AG08395 (cell line): ENCODE results near the gene APOL3.
"Not testable (repeated sequence)": the region's sequence is repeated elsewhere in the genome, so short reads cannot be mapped to it uniquely, and the experiment has no call there.

Experiments
- DNase-seq: peaks from one replicate; pipeline ENCODE4 v3.0.0; 2012; ENCODE audit warnings: mixed read lengths, low spot score

APOL3 gene

DNA sequence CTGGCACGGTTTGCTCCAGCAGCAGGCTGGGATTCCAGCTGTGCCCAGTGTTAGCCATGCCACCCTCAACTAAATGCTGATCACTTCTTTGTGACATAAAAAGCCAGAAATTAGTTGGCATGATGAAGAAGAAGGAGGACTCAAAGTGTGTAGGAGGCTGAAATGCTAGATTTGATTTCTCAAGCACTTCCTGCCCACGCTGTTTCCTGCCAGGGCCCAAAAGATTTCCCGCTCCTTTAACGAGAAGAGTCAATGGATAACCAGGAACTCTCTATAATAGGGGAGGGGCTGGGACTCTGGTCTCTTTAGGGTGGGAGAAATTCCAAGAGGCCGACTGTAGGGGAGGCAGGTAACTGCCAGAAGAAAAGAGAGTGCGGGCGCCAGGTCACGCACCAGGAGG is 26.4 kb downstream of the APOL3 start:
- DNase-seq: no peak

DNA sequence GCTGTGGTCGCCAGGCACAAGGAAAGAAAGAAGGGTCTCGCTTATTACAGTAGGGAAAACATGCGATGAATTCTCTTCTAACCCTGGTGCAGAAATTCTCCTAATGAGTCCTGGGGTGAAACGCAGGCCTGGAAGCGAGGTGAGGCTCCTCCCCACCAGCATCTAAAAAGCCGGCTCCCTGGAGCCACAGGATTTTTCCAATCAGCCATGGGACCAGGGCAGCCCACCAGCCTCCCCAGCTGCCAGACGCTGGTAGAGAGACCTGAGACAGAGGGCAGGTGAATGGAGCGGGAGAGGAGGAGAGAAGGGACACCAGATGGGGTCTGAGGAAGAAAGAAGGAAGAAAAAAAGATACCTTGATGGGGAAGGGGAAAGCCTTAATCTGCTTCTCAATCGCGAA is 28.6 kb downstream of the APOL3 start:
- no peak for DNase-seq

DNA sequence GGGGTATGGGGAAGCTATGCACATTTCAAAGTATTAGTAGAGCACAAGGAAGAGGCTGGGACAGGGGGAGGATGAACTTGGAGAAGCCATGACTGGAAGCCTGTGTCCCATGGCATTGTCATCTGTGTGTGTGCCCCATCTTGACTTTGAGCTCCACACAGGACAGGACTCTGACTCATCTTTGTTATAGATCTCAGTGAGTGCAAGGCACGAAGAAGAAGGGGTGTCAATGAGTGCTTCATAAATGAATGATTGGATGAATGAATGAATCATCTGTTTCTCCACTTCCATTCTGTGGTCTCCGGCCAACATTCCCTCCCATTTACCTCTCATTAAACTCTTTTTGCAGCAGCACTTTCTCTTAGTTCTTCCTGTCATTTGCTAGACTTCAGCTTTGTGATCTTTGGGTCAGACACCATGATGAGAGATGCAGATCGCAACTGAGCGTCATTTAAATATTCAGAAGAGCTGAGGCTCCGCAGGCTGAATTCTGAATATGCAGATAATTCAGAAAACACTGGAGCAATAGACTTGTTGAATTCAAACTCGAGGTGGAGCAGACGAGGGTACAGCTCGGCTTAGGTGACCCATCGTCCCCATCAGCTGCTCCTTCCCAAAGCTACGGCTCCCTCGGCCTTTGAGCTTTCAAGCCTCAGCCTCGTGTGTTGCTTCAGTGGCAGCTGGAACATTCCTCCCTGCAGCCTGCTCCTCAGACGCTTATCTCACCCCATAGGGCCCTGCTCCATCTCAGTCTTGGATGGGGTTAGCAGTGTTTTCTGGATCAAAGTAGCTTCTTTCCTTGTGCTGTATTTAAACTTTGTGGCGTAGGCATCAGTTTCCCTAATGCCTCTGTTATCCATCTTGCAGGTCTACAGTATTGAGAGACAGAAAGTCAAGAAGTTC is 30.8 kb downstream of the APOL3 start:
- no peak for DNase-seq

DNA sequence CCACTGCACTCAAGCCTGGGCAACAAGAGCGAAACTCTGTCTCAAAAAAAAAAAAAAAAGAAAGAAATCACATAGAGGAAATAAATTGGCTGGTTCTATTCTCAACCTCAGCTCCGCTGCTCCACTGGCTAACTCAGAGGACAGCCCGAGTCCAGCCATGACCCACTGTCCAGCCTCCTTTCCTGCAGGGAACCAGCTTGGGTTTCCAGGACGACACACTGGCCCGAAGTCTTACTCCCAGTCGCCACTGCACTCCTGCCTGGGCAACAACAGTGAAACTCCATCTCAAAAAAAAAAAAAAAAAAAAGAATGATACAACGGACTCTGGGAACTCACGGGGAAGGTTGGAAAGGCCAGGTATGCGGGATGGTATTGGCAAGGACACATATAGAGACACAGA is 31.5 kb downstream of the APOL3 start:
- DNase-seq: no peak

DNA sequence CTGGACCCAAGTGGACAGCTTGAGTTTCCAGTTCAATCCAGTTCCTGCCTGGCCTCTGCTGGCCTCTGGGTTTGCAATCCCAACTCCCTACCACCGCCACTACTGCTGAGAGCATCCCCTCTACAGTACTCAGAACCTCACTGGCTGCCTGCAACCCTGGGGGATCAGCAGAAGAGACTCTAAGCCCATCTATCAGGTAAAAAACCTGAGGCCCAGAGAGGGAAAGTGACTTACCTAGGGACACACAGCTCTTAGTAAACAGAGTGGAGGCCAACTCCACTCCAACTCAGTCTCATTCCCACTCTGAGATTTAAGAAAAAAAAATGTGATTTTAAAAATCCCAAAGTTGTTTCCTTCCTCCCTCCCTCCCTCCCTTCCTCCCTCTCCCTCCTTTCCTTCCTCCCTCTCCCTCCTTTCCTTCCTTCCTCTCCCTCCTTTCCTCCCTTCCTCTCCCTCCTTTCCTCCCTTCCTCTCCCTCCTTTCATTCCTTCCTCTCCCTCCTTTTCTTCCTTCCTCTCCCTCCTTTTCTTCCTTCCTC is 34.5 kb downstream of the APOL3 start:
- no peak for DNase-seq

DNA sequence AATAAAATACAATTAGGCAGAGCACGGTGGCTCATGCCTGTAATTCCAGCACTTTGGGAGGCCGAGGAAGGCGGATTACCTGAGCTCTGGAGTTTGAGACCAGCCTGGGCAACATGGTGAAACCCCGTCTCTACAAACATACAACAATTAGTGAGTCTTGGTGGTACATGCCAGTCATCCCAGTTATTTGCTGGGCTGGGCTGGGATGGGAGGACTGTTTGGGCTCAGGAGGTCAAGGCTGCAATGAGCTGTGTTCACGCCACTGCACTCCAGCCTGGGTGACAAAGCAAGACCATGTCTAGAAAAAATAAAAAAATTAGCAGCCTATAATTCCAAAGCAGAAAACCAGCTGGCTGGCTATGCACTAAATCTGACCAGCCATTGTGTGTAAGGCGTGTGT is 35.1 kb downstream of the APOL3 start:
- no peak for DNase-seq

DNA sequence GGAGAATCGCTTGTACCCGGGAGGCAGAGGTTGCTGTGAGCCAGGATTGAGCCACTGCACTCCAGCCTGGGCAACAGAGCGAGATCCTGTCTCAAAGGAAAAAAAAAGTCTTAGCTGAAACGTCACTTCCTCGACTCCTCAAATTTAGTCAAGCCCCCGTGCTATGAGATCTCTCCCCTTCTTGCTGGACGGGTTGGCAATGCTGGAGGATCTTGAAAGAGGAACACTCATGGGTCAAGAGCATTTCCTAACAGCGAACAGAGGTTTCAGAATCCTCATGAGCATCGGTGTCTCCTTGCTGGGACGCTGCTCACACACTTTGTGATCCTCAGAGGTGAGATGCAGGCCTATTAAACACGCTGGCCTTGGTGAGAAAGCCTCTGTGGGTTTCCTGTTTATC is 35.9 kb downstream of the APOL3 start:
- no peak for DNase-seq

DNA sequence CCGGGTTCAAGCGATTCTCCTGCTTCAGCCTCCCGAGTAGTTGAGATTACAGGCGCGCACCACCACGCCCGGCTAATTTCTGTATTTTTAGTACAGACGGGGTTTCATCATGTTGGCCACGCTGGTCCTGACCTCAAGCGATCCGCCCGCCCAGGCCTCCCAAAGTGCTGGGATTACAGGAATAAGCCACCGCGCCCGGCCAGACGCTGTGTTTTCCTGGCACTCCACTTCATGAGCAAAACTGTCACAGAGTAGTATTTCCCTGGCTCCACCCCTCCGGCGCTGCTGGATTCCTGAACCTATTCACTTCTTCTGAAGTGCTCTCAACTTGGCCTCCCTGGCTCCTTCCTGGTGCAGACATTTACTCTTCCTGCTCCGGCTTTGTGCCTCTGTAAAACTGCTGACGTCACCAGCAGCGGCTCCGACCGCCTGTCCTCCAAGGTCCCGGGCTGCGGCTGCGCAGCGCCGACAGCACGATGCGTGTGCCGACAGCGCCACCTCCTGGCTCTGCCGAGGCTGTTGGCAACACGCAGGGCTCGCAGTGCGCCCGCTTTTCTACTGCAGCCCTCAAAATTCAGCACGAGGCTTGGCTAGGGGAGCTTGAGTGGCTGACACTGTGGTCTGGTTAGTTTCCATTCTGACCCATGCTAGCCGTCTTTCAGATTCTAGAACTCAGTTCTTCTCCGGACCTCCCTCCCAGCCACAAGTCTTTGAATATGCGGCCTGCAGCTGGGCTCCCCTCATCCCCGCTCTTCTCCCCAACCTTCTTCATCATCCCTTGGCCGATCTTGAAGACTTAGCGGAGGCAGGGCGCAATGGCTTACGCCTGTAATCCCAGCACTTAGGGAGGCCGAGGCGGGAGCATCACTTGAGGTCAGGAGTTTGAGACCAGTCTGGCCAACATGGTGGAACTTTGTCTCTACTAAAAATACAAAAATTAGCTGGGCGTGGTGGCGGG is 36.6 kb downstream of the APOL3 start:
- DNase-seq: peak; percentile 96

DNA sequence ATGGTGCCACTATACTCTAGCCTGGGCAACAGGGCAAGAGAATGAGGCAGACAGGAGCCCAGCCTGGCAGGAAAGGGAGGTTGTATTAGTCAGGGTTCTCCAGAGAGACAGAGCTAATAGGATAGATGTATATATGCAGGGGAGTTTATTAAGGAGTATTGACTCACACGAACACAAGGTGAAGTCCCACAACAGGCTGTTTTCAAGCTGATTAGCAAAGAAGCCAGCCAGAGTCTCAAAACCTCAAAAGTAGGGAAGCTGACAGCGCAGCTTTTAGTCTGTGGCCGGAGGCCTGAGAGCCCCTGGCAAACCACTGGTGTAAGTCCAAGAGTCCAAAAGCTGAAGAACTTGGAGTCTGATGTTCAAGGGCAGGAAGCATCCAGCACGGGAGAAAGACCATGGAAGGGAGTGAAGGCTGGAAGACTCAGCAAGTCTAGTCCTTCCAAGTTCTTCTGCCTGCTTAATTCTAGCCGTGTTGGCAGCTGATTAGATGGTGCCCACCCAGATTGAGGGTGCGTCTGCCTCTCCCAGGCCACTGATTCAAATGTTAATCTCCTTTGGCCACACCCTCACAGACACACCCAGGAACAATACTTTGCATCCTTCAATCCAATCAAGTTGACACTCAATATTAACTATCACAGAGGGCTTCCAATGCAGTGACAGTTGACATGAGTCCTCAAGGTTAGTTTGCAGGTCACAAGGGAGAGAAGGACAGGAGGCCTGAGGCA is 39.8 kb downstream of the APOL3 start:
- not testable (repeated sequence) for DNase-seq

DNA sequence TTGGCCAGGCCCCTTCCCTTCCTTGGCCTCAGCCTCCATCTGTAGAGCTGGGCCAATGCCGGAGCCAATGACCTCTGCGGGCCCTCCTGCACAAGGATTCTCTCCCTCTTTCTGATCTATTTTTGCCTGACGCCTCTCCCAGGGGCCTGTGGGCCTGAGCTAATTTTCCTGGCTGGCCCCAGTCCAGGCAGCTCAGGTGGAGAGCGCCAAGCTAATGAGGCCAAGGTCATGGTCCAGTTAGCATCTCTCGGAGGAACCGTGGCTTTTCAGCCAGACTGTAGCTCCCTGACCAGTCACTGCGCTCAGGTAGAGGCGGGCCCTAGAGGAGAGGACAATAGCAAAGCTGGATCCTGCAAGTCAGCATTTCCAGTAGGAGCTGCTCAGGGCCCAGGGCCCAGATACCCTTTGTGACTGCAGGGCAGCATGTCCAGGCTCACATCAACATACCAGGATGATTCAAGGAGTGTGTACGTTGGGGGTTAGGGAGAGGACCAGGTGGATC is 43.5 kb downstream of the APOL3 start:
- DNase-seq: no peak

DNA sequence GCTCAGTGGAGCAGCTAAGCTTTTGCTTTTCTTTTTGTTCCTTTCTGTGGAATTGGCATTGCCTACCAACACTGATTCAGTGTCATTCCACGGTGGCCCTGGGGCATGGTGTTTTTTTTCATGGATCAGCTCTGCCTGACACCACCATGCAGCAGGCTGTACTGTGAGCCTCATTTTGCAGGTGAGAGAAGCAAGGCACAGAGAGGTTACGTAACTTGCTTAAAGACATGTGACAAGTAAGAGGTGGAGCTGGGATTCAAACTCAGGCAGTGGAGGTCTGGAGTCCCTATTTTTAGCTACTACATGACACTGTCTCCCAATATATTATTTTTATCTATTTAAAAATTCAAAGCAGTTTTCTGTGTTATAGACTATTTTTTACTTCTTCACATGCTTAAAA is 44.4 kb downstream of the APOL3 start:
- no peak for DNase-seq

DNA sequence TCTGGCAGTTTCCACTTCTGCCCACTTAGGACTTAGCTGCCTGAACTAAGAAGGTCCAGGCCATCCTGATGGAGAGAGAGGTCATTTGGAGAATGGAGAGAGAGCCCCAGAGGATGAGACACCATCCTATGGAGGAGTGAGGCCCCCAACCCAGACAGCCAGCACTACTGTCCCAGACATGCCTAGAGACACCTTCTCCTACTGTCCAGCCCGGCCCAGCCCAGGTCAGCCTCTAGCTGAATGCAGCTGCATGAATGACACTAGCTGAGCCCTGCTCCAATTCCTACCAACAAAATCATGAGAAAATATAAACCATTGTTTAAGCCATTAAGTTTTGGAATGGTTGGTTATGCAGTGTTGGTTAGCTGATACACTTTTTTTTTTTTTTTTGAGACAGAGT is 47.4 kb downstream of the APOL3 start:
- no peak for DNase-seq

DNA sequence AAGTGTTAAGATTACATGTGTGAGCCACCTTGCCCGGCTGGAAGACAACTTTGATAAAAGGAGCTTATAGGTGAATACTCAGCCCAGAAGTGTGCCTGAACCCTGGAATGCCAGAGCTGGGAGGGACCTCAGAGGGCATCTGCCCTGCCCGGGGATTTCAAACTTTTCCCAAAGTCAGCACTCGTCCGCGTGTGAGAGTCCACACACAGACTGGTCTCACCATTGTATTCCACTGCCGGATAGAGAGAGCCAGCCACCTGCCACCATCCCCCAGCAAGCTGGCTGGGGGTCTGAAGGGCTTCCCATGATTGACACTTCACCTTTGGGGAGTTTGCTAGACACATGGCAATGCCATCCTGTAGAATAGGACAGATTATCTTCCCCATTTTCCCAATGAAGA is 49.2 kb downstream of the APOL3 start:
- no peak for DNase-seq

DNA sequence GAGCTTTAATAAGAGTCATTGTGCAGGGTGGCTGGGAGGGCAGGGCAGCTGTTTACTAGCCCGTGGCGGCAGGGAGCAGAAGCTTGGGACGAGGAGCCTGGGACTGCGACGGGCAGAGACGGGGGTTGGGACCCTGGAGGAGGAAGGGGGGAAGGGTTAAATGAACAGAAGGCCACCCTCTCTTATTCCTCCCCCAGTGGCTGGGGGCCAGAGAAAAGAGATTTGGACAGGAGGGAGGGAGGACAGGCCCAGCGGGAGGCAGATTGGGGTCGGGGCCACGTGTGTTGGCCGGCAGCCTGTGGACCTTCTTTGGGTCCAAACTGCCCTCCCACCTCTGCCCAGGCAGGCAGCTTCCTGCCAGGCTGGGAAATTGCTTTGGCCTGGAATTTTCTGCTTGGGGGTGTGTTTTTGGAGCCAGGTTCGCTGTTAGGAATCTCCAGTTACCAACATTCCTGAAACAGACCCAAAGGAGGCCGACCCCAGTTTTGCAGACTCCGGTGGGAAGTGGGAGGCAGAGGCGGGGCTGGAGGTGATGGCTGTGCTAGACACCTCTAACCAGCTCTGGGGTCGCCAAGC is 50.2 kb downstream of the APOL3 start:
- DNase-seq: no peak

DNA sequence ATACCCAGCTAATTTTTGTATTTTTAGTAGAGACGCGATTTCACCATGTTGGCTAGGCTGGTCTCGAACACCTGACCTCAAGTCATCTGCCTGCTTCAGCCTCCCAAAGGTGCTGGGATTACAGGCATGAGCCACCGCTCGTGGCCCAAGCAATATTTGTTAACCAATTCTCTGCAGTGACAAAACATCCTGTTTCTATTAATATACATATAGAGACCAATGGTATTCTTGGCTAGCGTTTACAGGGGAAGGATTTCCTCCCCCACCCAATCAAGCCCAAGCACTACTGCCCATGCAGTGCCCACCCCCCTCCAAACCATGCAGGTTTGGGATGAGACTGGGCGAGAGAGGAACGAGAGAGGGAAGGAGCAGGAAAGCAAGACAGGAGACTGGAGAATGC is 53.1 kb downstream of the APOL3 start:
- no peak for DNase-seq

DNA sequence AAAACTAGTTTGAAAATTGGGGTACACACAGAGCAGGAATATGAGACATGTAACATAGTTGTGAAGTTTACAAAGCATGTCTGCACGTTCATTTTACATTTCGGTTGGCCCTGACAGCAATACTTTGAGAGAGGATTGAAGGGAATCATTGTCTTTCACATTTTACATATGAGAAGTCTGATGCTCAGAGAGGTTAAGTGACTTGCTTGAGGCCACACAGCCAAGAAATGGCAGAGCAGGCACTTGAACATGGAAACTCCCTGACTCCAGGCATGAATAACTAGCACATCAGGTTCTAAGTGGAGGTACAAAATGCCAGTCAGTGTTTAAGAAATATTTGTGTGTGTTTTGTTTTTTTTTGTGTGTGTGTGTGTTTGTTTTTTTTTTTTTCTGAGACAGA is 53.6 kb downstream of the APOL3 start:
- DNase-seq: no peak

DNA sequence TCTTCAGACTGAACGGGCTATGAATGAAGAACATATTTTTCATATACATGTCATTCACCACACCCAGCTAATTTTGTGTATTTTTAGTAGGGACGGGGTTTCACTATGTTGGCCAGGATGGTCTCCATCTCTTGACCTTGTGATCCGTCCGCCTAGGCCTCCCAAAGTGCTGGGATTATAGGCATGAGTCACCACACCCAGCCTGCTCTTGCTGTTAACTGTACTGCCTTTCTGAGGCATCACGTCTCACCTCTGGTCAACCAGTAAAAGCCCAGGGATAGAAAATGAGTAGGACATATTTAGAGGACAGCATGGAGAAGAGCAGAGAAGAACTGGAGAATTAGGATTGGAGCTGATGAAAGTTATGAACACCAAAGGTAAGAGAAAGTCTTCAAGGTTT is 55.6 kb downstream of the APOL3 start:
- no peak for DNase-seq

DNA sequence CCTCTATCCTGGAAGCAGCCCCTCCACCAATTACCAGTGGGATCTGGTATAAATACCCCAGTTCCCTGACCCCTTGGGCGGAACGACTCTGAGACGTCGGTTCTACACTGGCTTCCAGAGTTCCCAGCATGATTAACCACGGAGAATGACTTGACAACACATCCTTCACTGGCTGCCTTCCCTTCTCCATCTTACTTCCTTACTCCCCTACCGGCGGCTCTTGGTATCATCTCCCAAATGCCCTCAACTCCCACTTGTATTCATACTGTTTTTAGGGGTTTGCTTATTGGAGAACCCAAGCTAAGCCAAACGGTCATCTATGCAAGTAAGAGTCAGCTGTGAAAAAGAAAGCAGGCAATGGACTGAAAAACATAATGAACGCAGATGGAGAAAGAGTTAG is 56.1 kb downstream of the APOL3 start:
- no peak for DNase-seq

DNA sequence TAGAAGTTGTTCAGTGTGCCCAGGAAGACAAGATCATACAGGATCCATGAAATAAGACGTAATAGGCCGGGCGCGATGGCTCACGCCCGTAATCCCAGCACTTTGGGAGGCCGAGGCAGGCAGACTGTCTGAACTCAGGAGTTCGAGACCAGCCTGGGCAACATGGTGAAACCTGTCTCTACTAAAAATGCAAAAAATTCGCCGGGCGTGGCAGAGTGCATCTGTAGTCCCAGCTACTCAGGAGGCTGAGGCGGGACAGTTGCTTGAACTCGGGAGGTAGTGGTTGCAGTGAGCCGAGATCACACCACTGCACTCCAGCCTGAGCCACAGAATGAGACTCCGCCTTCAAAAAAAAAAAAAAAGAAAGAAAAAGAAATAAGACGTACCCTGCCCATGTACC is 56.7 kb downstream of the APOL3 start:
- no peak for DNase-seq

DNA sequence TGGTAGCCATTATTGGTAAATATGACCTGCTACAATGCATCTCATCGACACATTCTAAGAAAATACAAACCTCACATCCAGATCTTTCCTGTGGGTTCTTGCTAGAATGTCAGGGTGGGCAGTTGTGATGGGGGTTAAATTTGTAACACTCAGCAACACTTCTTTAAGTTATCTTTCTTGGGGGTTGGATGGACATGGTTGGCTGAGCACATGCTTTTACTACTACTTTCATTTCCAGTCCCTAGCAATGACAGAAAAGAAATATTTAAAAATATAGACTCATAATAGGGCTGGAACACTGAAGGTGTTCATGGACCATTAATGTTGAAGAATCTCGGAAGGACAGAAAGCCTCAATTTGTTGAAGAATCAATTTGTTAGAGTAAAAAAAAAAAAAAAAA is 57.6 kb downstream of the APOL3 start:
- no peak for DNase-seq

DNA sequence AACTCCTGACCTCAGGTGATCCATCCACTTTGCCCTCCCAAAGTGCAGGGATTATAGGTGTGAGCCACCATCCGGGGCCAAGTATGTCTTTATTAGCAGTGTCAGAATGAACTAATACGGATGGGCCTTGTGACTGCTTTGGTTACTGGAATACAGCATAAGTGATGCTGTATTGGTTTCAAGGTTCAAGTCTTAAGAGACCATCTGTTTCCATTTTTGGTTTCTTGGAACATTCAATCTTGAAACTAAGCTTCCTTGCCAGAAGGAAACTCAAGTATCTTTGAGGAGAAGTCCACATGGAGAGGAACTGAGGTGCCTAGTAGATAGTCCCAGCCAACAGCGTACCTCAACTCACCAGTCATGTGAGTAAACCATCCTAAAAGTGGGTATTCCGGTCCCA is 58.8 kb downstream of the APOL3 start:
- DNase-seq: no peak

DNA sequence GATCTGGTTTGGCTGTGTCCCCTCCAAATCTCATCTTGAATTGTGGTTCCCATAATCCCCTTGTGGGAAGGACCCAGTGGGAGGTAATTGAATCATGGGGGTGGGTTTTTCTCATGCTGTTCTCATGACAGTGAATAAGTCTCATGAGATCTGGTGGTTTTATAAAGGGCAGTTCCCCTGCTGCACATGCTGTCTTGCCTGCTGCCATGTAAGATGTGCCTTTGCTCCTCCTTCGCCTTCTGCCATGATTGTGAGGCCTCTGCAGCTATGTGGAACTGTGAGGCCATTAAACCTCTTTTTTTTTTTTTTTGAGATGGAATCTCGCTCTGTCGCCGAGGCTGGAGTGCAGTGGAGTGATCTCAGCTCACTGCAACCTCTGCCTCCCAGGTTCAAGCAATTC is 59.6 kb downstream of the APOL3 start:
- not testable (repeated sequence) for DNase-seq
